Measurements from ENCODE around the gene DCAF15.

DNA sequence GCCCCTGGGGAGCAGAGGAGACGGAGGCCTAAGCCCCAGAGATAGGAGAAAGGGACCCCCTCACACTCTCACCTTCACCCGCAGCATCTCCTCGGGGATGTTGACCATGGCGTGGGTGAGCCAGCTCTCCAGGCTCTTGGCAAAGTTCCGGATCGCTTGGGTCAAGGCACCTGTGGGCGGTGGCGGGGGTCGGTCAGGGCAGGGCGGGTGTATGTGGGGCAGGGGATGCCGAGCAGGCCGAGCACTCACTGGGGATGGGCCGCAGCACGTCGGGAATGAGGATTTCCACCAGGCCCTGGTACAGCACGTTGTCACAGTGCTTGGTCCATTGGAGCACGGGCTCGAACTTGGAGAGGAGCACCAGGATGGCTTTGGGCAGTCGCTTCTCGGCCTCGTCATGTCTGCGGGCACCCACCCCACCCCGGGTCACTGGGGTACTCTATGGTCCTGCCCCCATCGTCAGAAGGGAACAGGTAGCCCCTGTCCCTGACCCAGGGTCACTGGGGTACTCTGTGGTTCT lies 13.1 kb downstream of the DCAF15 start:
- TF ChIP-seq, protein P1, sequence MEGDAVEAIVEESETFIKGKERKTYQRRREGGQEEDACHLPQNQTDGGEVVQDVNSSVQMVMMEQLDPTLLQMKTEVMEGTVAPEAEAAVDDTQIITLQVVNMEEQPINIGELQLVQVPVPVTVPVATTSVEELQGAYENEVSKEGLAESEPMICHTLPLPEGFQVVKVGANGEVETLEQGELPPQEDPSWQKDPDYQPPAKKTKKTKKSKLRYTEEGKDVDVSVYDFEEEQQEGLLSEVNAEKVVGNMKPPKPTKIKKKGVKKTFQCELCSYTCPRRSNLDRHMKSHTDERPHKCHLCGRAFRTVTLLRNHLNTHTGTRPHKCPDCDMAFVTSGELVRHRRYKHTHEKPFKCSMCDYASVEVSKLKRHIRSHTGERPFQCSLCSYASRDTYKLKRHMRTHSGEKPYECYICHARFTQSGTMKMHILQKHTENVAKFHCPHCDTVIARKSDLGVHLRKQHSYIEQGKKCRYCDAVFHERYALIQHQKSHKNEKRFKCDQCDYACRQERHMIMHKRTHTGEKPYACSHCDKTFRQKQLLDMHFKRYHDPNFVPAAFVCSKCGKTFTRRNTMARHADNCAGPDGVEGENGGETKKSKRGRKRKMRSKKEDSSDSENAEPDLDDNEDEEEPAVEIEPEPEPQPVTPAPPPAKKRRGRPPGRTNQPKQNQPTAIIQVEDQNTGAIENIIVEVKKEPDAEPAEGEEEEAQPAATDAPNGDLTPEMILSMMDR (IDR thresholded peaks at IDR 0.05) = no peak
- no peak for TF ChIP-seq RCOR1 (IDR thresholded peaks at IDR 0.05; ENCODE audit: low read length)
- TF ChIP-seq, protein P2, sequence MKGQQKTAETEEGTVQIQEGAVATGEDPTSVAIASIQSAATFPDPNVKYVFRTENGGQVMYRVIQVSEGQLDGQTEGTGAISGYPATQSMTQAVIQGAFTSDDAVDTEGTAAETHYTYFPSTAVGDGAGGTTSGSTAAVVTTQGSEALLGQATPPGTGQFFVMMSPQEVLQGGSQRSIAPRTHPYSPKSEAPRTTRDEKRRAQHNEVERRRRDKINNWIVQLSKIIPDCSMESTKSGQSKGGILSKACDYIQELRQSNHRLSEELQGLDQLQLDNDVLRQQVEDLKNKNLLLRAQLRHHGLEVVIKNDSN (IDR thresholded peaks at IDR 0.05; ENCODE audit: borderline replicate concordance, low read depth) = no peak

Measured in SK-N-SH (cell line).